Astrocyte (in vitro differentiated cells and primary cell): ENCODE measurements around the gene AVPR1B. TPM values are rescaled to one million over a fixed set of nuclear protein-coding genes. Genes with fewer than 3 reads are reported as not detected.

Source experiments
- DNase-seq: peaks from one replicate; pipeline ENCODE4 v3.0.0-alpha.2; 2010; ENCODE audit warnings: low read depth
- FAIRE-seq: peaks from 2 replicates; lab custom pipeline; 2011; peaks lifted over from hg19 to GRCh38; lab: Jason Lieb, UNC
- H2AFZ ChIP-seq: 2 replicates; pipeline ENCODE4 v1.6.0; 2012; ENCODE audit warnings: low read depth, low read length, inconsistent platforms
- H3K27ac ChIP-seq: 2 replicates; pipeline ENCODE4 v1.5.1; 2011; ENCODE audit warnings: low read depth, low read length, inconsistent platforms
- H3K27me3 ChIP-seq: 2 replicates; pipeline ENCODE4 v1.6.0; 2011; ENCODE audit warnings: low read length, inconsistent platforms; ENCODE audit not compliant: insufficient read depth
- H3K36me3 ChIP-seq: 2 replicates; pipeline ENCODE4 v1.5.1; 2011; ENCODE audit warnings: low read length, inconsistent platforms; ENCODE audit not compliant: insufficient read depth
- H3K4me1 ChIP-seq: 2 replicates; pipeline ENCODE4 v1.5.1; 2011; ENCODE audit warnings: low read length, inconsistent platforms; ENCODE audit not compliant: insufficient read depth
- H3K4me2 ChIP-seq: 2 replicates; pipeline ENCODE4 v1.6.0; 2012; ENCODE audit warnings: low read length, inconsistent platforms
- H3K4me3 ChIP-seq: 2 replicates; pipeline ENCODE4 v1.5.1; 2011; ENCODE audit warnings: low read depth, mild to moderate bottlenecking, low read length, inconsistent platforms; ENCODE audit not compliant: insufficient read depth
- H3K79me2 ChIP-seq: 2 replicates; pipeline ENCODE4 v1.6.0; 2012; ENCODE audit warnings: mild to moderate bottlenecking, low read length, inconsistent platforms; ENCODE audit not compliant: insufficient read depth
- H3K9ac ChIP-seq: 2 replicates; pipeline ENCODE4 v1.6.0; 2012; ENCODE audit warnings: mild to moderate bottlenecking, low read length, inconsistent platforms
- H3K9me3 ChIP-seq: 2 replicates; pipeline ENCODE4 v1.5.1; 2012; ENCODE audit warnings: low read depth, mild to moderate bottlenecking, low read length, inconsistent platforms; ENCODE audit not compliant: insufficient read depth
- H4K20me1 ChIP-seq: 2 replicates; pipeline ENCODE4 v1.6.0; 2012; ENCODE audit warnings: low read length, inconsistent platforms; ENCODE audit not compliant: insufficient read depth
- H3K27ac Mint-ChIP-seq: one replicate; pipeline ENCODE4 v1.8.0; 2021; ENCODE audit warnings: mild to moderate bottlenecking, mixed read lengths; ENCODE audit not compliant: unreplicated experiment
- H3K27me3 Mint-ChIP-seq: one replicate; pipeline ENCODE4 v1.8.0; 2021; ENCODE audit warnings: low read depth, mixed read lengths; ENCODE audit not compliant: unreplicated experiment
- H3K36me3 Mint-ChIP-seq: one replicate; pipeline ENCODE4 v1.8.0; 2021; ENCODE audit warnings: low read depth, mixed read lengths; ENCODE audit not compliant: unreplicated experiment
- H3K4me1 Mint-ChIP-seq: one replicate; pipeline ENCODE4 v1.8.0; 2021; ENCODE audit warnings: low read depth, mixed read lengths; ENCODE audit not compliant: unreplicated experiment
- H3K4me3 Mint-ChIP-seq: one replicate; pipeline ENCODE4 v1.8.0; 2021; ENCODE audit warnings: mild to moderate bottlenecking, moderate library complexity, mixed read lengths; ENCODE audit not compliant: unreplicated experiment
- H3K9me3 Mint-ChIP-seq: one replicate; pipeline ENCODE4 v1.8.0; 2021; ENCODE audit warnings: mild to moderate bottlenecking, mixed read lengths; ENCODE audit not compliant: unreplicated experiment
- EZH2 ChIP-seq: IDR thresholded peaks from 2 replicates; pipeline ENCODE4 v1.6.1; 2012; ENCODE audit warnings: mild to moderate bottlenecking, low read length, inconsistent platforms; ENCODE audit not compliant: insufficient read depth
- total RNA-seq: library from RNA; stranded (reverse); gene quantifications from 2 replicates; pipeline ENCODE4 v1.2.1, GENCODE V29; 2021
- TF ChIP-seq, protein P1 (sequence below): IDR thresholded peaks from 2 replicates; pipeline ENCODE4 v1.5.1; 2011; ENCODE audit warnings: low read depth, mild to moderate bottlenecking, inconsistent platforms, low read length, moderate library complexity; ENCODE audit not compliant: insufficient read depth

Gene AVPR1B
- total RNA-seq, 1 donor from 2014 or later, result not detected

DNA sequence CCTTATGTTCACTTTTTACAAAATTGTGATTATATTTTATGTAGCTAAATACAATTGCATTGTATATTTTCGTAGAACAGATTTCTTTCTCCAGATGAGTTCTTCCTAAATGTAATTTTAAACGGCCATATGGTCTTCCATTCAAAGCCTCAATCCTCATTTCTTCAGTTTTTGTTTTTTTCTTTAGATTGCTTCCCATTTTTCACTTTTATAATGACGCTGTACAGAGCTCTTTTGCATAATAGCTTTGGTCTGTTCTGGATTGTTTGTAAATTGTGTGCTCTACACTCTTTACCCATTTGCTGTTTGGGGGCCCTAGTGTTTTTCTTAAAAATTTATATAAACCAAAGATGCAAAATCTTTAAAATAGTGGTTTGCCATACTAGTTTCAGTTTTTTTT, 27.8 kb downstream of the AVPR1B start:
- Histone ChIP-seq H3K4me1 (no peaks in the 10 kb centered on the region), H3K4me3 (no peak overlapping the region), H3K4me2 (no peak overlapping the region), H3K27me3 (peaks cover 5% of the 10 kb centered on the region), H3K9me3 (no peaks in the 10 kb centered on the region), H3K9ac (no peak overlapping the region), H3K79me2 (no peaks in the 10 kb centered on the region), H3K27ac (no peak overlapping the region), H3K36me3 (no peaks in the 10 kb centered on the region), H4K20me1 (no peaks in the 10 kb centered on the region), H2AFZ (no peak overlapping the region)
- Mint-ChIP-seq H3K36me3 (no peaks in the 10 kb centered on the region), H3K4me1 (no peaks in the 10 kb centered on the region), H3K27ac (no peak overlapping the region), H3K9me3 (no peaks in the 10 kb centered on the region), H3K27me3 (peaks cover 11% of the 10 kb centered on the region), H3K4me3 (no peak overlapping the region)
- no peak for TF ChIP-seq EZH2
- TF ChIP-seq, protein P1, sequence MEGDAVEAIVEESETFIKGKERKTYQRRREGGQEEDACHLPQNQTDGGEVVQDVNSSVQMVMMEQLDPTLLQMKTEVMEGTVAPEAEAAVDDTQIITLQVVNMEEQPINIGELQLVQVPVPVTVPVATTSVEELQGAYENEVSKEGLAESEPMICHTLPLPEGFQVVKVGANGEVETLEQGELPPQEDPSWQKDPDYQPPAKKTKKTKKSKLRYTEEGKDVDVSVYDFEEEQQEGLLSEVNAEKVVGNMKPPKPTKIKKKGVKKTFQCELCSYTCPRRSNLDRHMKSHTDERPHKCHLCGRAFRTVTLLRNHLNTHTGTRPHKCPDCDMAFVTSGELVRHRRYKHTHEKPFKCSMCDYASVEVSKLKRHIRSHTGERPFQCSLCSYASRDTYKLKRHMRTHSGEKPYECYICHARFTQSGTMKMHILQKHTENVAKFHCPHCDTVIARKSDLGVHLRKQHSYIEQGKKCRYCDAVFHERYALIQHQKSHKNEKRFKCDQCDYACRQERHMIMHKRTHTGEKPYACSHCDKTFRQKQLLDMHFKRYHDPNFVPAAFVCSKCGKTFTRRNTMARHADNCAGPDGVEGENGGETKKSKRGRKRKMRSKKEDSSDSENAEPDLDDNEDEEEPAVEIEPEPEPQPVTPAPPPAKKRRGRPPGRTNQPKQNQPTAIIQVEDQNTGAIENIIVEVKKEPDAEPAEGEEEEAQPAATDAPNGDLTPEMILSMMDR, result no peak
- no peak for FAIRE-seq
- DNase-seq, result no peak

DNA sequence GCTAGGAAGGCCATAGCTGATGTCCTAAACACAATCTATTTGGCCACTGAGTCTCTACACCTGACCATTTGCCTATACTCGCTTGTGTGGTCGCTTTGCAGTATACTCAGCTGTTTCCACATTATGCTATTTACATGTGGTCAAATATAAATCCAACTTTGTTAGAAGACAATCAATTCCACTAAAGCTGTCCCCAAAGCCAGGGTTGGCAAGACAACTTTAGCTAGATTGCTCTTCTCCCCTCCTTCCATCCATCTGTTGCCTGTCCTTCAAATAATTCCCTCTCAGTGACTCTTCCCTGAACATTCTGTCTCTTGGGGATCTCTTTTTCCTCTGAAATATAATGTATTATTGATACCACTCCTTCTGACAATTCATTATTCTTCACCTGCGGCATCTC, 30.1 kb downstream of the AVPR1B start:
- no peak overlapping the region for H3K4me2 ChIP-seq
- Mint-ChIP-seq H3K4me1 (no peaks in the 10 kb centered on the region), H3K27me3 (peaks cover 20% of the 10 kb centered on the region), H3K9me3 (no peaks in the 10 kb centered on the region), H3K27ac (no peak overlapping the region), H3K36me3 (no peaks in the 10 kb centered on the region), H3K4me3 (no peak overlapping the region)
- TF ChIP-seq, protein P1, result no peak
- TF ChIP-seq EZH2, result no peak
- H4K20me1 ChIP-seq, result no peaks in the 10 kb centered on the region
- H3K27me3 ChIP-seq, result peaks cover 2% of the 10 kb centered on the region
- no peak overlapping the region for H3K9ac ChIP-seq
- H3K79me2 ChIP-seq, result no peaks in the 10 kb centered on the region
- no peaks in the 10 kb centered on the region for H3K4me1 ChIP-seq
- no peaks in the 10 kb centered on the region for H3K9me3 ChIP-seq
- H2AFZ ChIP-seq, result no peak overlapping the region
- H3K36me3 ChIP-seq, result no peaks in the 10 kb centered on the region
- H3K4me3 ChIP-seq, result no peak overlapping the region
- FAIRE-seq (no peak), DNase-seq (no peak)
- no peak overlapping the region for H3K27ac ChIP-seq

DNA sequence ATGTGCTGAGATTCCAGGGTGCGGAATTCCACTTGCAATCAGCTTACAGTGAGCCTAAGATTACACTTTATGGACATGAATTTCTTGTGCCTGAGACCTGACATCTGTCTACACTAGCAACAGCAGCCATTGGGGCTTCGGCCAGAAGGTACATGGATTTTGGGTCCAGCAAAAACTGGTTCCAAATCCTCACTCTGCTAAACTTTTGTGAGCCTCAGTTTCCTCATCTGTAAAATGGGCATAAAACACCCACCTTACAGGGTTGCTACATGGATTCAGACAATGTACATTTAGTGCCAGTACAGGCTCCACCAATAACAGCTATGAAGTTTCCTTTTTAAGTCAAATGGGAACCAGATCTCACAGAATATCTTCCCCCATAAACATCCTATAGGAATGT, 33.4 kb downstream of the AVPR1B start:
- H3K4me1 ChIP-seq, result no peaks in the 10 kb centered on the region
- H2AFZ ChIP-seq, result no peak overlapping the region
- H3K4me2 ChIP-seq, result no peak overlapping the region
- Mint-ChIP-seq H3K9me3 (no peaks in the 10 kb centered on the region), H3K27ac (no peak overlapping the region), H3K27me3 (peaks cover 35% of the 10 kb centered on the region), H3K36me3 (no peaks in the 10 kb centered on the region), H3K4me3 (no peak overlapping the region), H3K4me1 (no peaks in the 10 kb centered on the region)
- no peaks in the 10 kb centered on the region for H3K79me2 ChIP-seq
- FAIRE-seq (no peak), DNase-seq (no peak)
- no peak overlapping the region for H3K4me3 ChIP-seq
- TF ChIP-seq, protein P1, result no peak
- TF ChIP-seq EZH2, result no peak
- H3K9me3 ChIP-seq, result no peaks in the 10 kb centered on the region
- H3K27ac ChIP-seq, result no peak overlapping the region
- H4K20me1 ChIP-seq, result no peaks in the 10 kb centered on the region
- H3K27me3 ChIP-seq, result peaks cover 2% of the 10 kb centered on the region
- no peaks in the 10 kb centered on the region for H3K36me3 ChIP-seq
- H3K9ac ChIP-seq, result no peak overlapping the region
